HEK293T (cell line): ENCODE data around the gene PPP4C.
"Not testable (repeated sequence)": the region's sequence is repeated elsewhere in the genome, so short reads cannot be mapped to it uniquely, and the experiment has no call there.

ENCODE experiments used
- CTCF ChIA-PET: fragments of 350-600 bp; formaldehyde crosslinking; extraction: SDS; loops from one replicate; lab custom pipeline; 2021; ENCODE audit warnings: antibody characterized with exemption, inconsistent platforms; lab: Yijun Ruan, JAX
- POLR2A ChIA-PET: fragments of 350-600 bp; formaldehyde crosslinking; extraction: SDS; loops from one replicate; lab custom pipeline; 2020; ENCODE audit warnings: antibody characterized with exemption, inconsistent platforms; lab: Yijun Ruan, JAX
- DNase-seq: peaks from one replicate; pipeline ENCODE4 v3.0.0; 2012; ENCODE audit warnings: mixed read lengths; ENCODE audit errors: extremely low spot score
- ARNT ChIP-seq: fragments of 450-650 bp; IDR thresholded peaks from 2 replicates; pipeline ENCODE4 v1.6.1; 2017; ENCODE audit warnings: mild to moderate bottlenecking
- BHLHE40 ChIP-seq: fragments of 450-650 bp; IDR thresholded peaks from 2 replicates; pipeline ENCODE4 v1.6.1; 2016; ENCODE audit warnings: mild to moderate bottlenecking, moderate library complexity, borderline replicate concordance
- CTBP1 ChIP-seq: fragments of 450-650 bp; IDR thresholded peaks from 2 replicates; pipeline ENCODE4 v1.6.1; 2016; ENCODE audit warnings: borderline replicate concordance
- ELF4 ChIP-seq: fragments of 450-650 bp; IDR thresholded peaks from 2 replicates; pipeline ENCODE4 v1.6.1; 2017; ENCODE audit warnings: antibody characterized with exemption
- FOXA1 ChIP-seq: fragments of 450-650 bp; IDR thresholded peaks from 2 replicates; pipeline ENCODE4 v1.6.1; 2016; ENCODE audit warnings: mild to moderate bottlenecking
- FOXK2 ChIP-seq: fragments of 450-650 bp; IDR thresholded peaks from 2 replicates; pipeline ENCODE4 v1.6.1; 2016; ENCODE audit warnings: mild to moderate bottlenecking
- FOXM1 ChIP-seq: fragments of 450-650 bp; IDR thresholded peaks from 2 replicates; pipeline ENCODE4 v1.6.1; 2017; ENCODE audit warnings: mild to moderate bottlenecking, borderline replicate concordance
- HDGF ChIP-seq: fragments of 450-650 bp; IDR thresholded peaks from 2 replicates; pipeline ENCODE4 v1.6.1; 2017; ENCODE audit warnings: antibody characterized with exemption, borderline replicate concordance
- L3MBTL2 ChIP-seq: fragments of 450-650 bp; conservative IDR thresholded peaks from 2 replicates; pipeline ENCODE4 v1.6.1; 2016; ENCODE audit warnings: mild to moderate bottlenecking
- LEF1 ChIP-seq: fragments of 450-650 bp; IDR thresholded peaks from 2 replicates; pipeline ENCODE4 v1.6.1; 2017; ENCODE audit warnings: mild to moderate bottlenecking, borderline replicate concordance
- NFRKB ChIP-seq: fragments of 450-650 bp; IDR thresholded peaks from 2 replicates; pipeline ENCODE4 v1.6.1; 2016; ENCODE audit warnings: mild to moderate bottlenecking, moderate library complexity
- SP1 ChIP-seq: fragments of 450-650 bp; IDR thresholded peaks from 2 replicates; pipeline ENCODE4 v1.6.1; 2017
- SUZ12 ChIP-seq: fragments of 450-650 bp; IDR thresholded peaks from 2 replicates; pipeline ENCODE4 v1.6.1; 2016; ENCODE audit warnings: mild to moderate bottlenecking
- TARDBP ChIP-seq: fragments of 450-650 bp; IDR thresholded peaks from 2 replicates; pipeline ENCODE4 v1.6.1; 2016
- ZNF384 ChIP-seq: fragments of 450-650 bp; IDR thresholded peaks from 2 replicates; pipeline ENCODE4 v1.6.1; 2016
- TF ChIP-seq, protein P1 (sequence below): fragments of 450-650 bp; IDR thresholded peaks from 2 replicates; pipeline ENCODE4 v1.6.1; 2016

The PPP4C gene

DNA sequence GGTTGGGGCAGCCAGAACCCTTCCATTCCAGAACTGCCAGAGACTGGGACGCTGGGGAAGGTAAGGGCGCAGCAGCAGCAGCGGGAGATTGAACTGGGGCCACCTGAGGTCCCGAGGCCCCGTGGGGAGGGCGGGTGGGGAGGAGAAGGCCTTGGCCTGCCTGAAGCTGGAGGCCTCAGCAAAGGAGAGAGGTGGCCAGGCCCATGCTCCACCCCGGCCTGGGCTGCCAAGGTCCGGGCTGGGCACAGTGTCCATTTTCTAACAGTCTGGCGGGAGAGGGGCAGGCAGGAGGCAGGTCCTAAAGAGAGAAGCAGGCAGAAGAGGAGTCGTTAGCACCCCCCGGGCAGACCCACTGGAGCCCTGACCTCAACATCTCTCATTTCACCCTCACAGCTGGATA lies 38.6 kb downstream of the PPP4C start:
- ChIA-PET POLR2A (interaction anchor here (0.9 to 1.1 kb wide), 4 partner anchors 9 to 22 kb away, joined by 3 to 5 read pairs (median 3); partner anchors contain the start of genes MAPK3 and TBX6), CTCF (interaction anchor here (4.4 kb wide), 1 partner anchor 22 kb away, joined by 36 read pairs; the partner anchor contains the start of gene TBX6)
- TF ChIP-seq SUZ12 (no peak), CTBP1 (no peak), LEF1 (no peak), FOXM1 (no peak), HDGF (no peak), FOXA1 (no peak), TARDBP (no peak), ARNT (no peak), L3MBTL2 (no peak), FOXK2 (no peak), NFRKB (no peak), SP1 (no peak), ZNF384 (no peak), ELF4 (no peak), BHLHE40 (no peak)
- TF ChIP-seq, protein P1, sequence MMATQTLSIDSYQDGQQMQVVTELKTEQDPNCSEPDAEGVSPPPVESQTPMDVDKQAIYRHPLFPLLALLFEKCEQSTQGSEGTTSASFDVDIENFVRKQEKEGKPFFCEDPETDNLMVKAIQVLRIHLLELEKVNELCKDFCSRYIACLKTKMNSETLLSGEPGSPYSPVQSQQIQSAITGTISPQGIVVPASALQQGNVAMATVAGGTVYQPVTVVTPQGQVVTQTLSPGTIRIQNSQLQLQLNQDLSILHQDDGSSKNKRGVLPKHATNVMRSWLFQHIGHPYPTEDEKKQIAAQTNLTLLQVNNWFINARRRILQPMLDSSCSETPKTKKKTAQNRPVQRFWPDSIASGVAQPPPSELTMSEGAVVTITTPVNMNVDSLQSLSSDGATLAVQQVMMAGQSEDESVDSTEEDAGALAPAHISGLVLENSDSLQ: no peak
- no peak for DNase-seq

DNA sequence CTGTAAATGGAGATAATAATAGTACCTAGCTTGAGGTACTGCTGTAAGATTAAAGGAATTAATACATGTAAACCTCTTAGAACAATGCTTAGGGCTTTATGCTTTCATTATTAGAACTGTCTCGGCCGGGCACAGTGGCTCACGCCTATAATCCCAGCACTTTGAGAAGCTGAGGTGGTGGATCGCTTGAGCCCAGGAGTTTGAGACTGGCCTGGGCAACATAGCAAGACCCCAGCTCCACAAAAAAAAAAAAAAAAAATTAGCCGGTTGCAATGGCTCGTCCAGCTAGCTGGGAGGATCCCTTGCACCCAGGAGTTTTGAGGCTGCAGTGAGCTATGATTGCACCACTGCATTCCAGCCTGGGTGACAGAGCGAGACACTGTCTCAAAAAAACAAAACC lies 39.0 kb downstream of the PPP4C start:
- POLR2A ChIA-PET: interaction anchor here (1.1 kb wide), 2 partner anchors 10 to 23 kb away, joined by 3 to 5 read pairs; partner anchors contain the start of gene TBX6
- not testable (repeated sequence) for DNase-seq
- CTCF ChIA-PET: interaction anchor here (4.4 kb wide), 1 partner anchor 22 kb away, joined by 36 read pairs; the partner anchor contains the start of gene TBX6

DNA sequence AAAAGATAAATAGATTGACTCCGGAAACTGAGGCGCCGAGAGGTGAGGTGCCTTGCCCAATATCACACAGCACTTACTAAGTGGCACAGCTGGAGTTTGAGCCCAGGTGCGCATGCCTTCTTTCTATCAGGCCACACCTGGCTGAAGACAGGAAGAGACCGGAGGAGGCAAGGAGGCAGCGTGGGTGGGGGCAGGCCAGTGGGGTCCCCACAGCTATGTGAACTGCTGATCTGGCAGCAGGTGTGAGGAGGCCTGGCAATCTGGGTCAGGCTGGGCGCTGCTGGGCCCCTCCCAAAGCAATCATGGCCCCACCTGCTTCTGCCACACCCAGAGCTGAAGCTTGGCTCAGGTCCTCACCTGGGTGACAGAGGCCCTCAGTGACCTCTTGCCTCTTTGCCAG lies 39.4 kb downstream of the PPP4C start:
- no peak for DNase-seq
- ChIA-PET CTCF (interaction anchor here (4.4 kb wide), 1 partner anchor 23 kb away, joined by 36 read pairs; the partner anchor contains the start of gene TBX6), POLR2A (interaction anchor here (1.1 kb wide), 2 partner anchors 10 to 23 kb away, joined by 3 to 5 read pairs; partner anchors contain the start of gene TBX6)
- no peak for TF ChIP-seq ARNT
- no peak for TF ChIP-seq FOXK2
- no peak for TF ChIP-seq NFRKB
- no peak for TF ChIP-seq LEF1
- TF ChIP-seq HDGF: no peak
- TF ChIP-seq BHLHE40: no peak
- TF ChIP-seq FOXA1: no peak
- no peak for TF ChIP-seq L3MBTL2
- TF ChIP-seq SP1: no peak

DNA sequence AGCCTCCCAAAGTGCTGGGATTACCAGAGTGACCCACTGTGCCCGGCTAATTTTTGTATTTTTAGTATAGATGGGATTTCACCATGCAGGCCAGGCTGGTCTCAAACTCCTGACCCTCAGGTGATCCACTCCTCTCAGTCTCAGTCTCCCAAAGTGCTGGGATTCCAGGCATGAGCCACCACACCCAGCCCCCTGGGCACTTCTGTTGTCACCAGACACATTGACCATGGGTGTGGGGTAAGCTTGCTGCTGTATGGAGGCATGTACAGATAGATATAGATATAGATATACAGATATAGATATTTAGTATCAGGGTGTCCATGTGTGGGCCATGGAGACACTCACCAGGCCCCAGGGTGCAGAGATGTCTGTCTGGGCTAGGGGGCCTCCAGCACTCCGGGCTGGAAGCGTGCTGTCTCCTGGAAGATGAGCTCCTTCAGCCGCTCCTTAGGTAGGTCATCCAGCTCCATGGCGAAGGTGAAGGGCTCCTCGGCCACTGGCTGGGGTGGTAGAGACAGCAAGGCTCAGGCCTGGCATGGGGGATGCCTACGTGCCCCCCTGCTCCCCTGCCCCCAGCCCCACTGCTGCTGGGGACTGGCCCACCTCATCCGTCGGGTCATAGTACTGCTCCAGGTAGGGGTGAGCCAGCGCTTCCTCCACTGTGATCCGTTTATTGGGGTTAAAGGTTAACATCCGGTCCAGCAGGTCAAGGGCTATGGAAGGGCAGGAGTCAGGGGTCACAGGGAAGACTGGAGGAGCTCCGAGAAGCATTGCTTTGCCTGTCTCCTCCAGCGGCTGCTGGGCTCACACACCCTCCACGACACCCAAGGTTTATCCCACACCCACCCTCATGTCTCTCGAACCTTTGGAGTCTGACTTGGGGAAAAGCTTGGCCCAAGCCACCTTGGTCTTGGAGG lies 40.8 kb downstream of the PPP4C start:
- DNase-seq: no peak
- no peak for TF ChIP-seq ZNF384
- no peak for TF ChIP-seq FOXK2
- no peak for TF ChIP-seq ARNT
- TF ChIP-seq NFRKB: no peak
- no peak for TF ChIP-seq TARDBP
- TF ChIP-seq FOXM1: no peak
- no peak for TF ChIP-seq SP1
- no peak for TF ChIP-seq SUZ12
- TF ChIP-seq, protein P1: no peak
- TF ChIP-seq L3MBTL2: no peak
- ChIA-PET POLR2A (interaction anchor here (1.9 kb wide), 1 partner anchor 67 kb away, joined by 6 read pairs; the partner anchor contains the start of gene CORO1A), CTCF (interaction anchor here (1.1 kb wide), 1 partner anchor 24 kb away, joined by 3 read pairs; no protein-coding TSS in a partner anchor)

DNA sequence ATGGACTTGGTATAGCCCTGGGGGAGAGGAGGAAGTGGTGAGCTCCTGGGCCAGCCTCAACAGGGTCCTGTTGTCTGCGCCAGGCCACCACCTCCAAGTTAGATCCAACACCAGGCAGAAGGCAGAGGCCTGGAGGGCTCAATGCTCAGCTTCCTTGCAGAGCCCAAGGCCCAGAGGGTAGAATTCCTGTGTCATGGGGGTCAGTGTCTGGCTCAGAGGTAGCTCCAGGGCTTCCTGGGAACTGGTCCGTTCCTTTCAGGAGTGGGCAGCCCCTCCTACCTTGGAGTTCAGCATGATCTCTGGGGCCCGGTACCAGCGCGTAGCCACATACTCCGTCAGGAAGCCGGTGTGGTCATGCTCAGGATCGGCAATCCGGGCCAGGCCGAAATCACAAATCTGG lies 42.0 kb downstream of the PPP4C start:
- ChIA-PET CTCF (interaction anchor here (1.1 kb wide), 1 partner anchor 25 kb away, joined by 3 read pairs; no protein-coding TSS in a partner anchor), POLR2A (interaction anchor here (0.7 to 1.9 kb wide), 3 partner anchors 29 to 66 kb away, joined by 3 to 6 read pairs (median 3); partner anchors contain the start of genes ALDOA and CORO1A)
- TF ChIP-seq SP1: no peak
- no peak for DNase-seq

DNA sequence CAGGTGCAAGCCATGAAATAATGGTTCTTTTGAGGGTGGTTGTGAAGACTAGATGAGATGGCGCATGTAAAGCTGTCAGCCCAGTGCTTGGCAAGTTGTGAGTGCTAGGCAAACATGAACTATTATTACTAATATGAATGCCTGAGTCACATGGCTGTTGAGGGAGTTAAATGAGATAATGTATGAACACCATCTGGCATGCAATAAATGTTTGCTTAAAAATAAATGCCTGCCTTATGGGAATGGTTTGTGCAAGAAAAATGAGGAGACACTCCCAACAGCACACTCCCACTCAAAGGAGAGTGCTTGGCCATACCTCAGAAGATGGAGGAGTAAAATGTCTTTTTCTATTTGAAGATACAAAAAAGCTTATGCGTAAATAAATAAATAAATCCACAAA lies 43.6 kb downstream of the PPP4C start:
- TF ChIP-seq FOXK2 (no peak), CTBP1 (no peak), FOXM1 (no peak), FOXA1 (no peak), L3MBTL2 (no peak), TARDBP (no peak), SP1 (no peak)
- ChIA-PET POLR2A (no interaction called here), CTCF (no interaction called here)
- DNase-seq: no peak
